ENCODE results near the gene LIMD2.
A peak's percentile ranks its signal among the peaks of the same experiment; 100 is the strongest.

The LIMD2 gene

GRCh38 chr17:63675607-63676546, 24.0 kb downstream of the LIMD2 start:
- H3K4me3 ChIP-seq (replicated peaks; ENCODE audit: insufficient read depth, low read length), result no peak overlapping the region
- DNase-seq (ENCODE audit: low read depth in 1 of 2, low spot score in 1 of 2), result peak in 1 of 2 experiments; percentile 47
- peak overlapping the region; percentile 5 for H3K27ac ChIP-seq (replicated peaks)
- H3K27me3 ChIP-seq (ENCODE audit: insufficient read depth, poor library complexity, severe bottlenecking), result no peaks in the 10 kb centered on the region
- TF ChIP-seq REST (IDR thresholded peaks at IDR 0.05; ENCODE audit: insufficient replicate concordance, low read depth) (no peak), POLR2AphosphoS5 (IDR thresholded peaks at IDR 0.05; ENCODE audit: low read depth) (peak; percentile 21; the same call in 1 of the 2 replicates), CTCF (IDR thresholded peaks at IDR 0.05; ENCODE audit: insufficient read depth, low read length) (no peak), GABPA (IDR thresholded peaks at IDR 0.05; ENCODE audit: low read depth) (no peak), SPI1 (IDR thresholded peaks at IDR 0.05; ENCODE audit: borderline replicate concordance, low read depth) (peak; percentile 14; the same call in 1 of the 2 replicates)

GRCh38 chr17:63675231-63675606, 24.7 kb downstream of the LIMD2 start:
- TF ChIP-seq GABPA (IDR thresholded peaks at IDR 0.05; ENCODE audit: low read depth) (no peak), POLR2AphosphoS5 (IDR thresholded peaks at IDR 0.05; ENCODE audit: low read depth) (no peak), CTCF (IDR thresholded peaks at IDR 0.05; ENCODE audit: insufficient read depth, low read length) (no peak), SPI1 (IDR thresholded peaks at IDR 0.05; ENCODE audit: borderline replicate concordance, low read depth) (no peak), REST (IDR thresholded peaks at IDR 0.05; ENCODE audit: insufficient replicate concordance, low read depth) (no peak)
- no peak overlapping the region for H3K4me3 ChIP-seq (replicated peaks; ENCODE audit: insufficient read depth, low read length)
- H3K27ac ChIP-seq (replicated peaks), result peak overlapping the region; percentile 5
- no peak for DNase-seq (ENCODE audit: low read depth in 1 of 2, low spot score in 1 of 2)
- H3K27me3 ChIP-seq (ENCODE audit: insufficient read depth, poor library complexity, severe bottlenecking), result no peaks in the 10 kb centered on the region

- DNase-seq (ENCODE audit: low read depth in 1 of 2, low spot score in 1 of 2), result no peak
- no peak for TF ChIP-seq REST (IDR thresholded peaks at IDR 0.05; ENCODE audit: insufficient replicate concordance, low read depth)
- TF ChIP-seq GABPA (IDR thresholded peaks at IDR 0.05; ENCODE audit: low read depth), result no peak
- no peak for TF ChIP-seq POLR2AphosphoS5 (IDR thresholded peaks at IDR 0.05; ENCODE audit: low read depth)
- no peak for TF ChIP-seq CTCF (IDR thresholded peaks at IDR 0.05; ENCODE audit: insufficient read depth, low read length)
- TF ChIP-seq SPI1 (IDR thresholded peaks at IDR 0.05; ENCODE audit: borderline replicate concordance, low read depth), result no peak
- Histone ChIP-seq H3K27me3 (ENCODE audit: insufficient read depth, poor library complexity, severe bottlenecking) (no peaks in the 10 kb centered on the region), H3K4me3 (replicated peaks; ENCODE audit: insufficient read depth, low read length) (no peak overlapping the region), H3K27ac (replicated peaks) (no peak overlapping the region)
Observed at GRCh38 chr17:63672856-63673255, 27.1 kb downstream of the LIMD2 start.

All from HL-60 (cell line).